ENCODE results near the gene PTCH1.

The PTCH1 gene

DNA sequence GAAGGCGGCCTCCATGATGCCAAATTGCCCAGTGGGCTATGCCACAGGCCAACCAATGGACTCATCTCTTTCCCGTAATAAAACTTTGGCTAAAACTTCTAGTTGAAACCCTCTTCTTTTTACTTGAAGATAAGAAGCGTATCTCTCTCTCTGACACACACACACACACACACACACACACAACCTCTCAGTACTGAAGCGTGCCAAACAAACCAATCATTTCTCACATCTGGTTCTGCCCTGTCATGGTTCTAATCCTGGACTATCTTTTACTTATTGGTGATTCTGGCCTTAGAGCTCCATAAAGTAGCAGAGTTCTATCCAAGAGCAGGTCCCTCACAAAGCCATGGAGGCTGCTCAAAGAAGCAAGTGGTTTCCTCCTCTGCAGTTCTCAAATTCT is 64.6 kb downstream of the PTCH1 start:
- no peak for DNase-seq
- in situ Hi-C loops (cut with HindIII; ENCODE audit: low pct_ligation_motif_present, low pct_unique_long_range_greater_than_20kb, low sequenced_read_pairs): no loop called here

DNA sequence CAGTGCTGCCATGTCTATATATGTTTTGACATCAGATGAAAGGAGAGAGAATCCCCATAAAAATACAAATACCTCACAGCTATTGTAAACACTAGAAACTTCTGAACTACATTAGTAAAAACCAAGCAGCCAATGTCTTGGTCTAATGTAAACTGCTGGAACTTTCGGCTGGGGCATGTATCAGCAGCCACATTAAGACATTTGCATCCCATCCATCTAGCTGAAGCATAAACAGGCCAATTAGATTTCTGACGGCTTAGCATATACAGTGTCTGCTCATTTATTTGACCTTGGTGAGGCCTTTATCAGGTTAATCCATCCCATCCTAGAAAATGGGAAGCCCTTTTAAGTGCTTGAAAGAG is 65.7 kb downstream of the PTCH1 start:
- in situ Hi-C loops (cut with HindIII; ENCODE audit: low pct_ligation_motif_present, low pct_unique_long_range_greater_than_20kb, low sequenced_read_pairs): no loop called here
- no peak for DNase-seq

DNA sequence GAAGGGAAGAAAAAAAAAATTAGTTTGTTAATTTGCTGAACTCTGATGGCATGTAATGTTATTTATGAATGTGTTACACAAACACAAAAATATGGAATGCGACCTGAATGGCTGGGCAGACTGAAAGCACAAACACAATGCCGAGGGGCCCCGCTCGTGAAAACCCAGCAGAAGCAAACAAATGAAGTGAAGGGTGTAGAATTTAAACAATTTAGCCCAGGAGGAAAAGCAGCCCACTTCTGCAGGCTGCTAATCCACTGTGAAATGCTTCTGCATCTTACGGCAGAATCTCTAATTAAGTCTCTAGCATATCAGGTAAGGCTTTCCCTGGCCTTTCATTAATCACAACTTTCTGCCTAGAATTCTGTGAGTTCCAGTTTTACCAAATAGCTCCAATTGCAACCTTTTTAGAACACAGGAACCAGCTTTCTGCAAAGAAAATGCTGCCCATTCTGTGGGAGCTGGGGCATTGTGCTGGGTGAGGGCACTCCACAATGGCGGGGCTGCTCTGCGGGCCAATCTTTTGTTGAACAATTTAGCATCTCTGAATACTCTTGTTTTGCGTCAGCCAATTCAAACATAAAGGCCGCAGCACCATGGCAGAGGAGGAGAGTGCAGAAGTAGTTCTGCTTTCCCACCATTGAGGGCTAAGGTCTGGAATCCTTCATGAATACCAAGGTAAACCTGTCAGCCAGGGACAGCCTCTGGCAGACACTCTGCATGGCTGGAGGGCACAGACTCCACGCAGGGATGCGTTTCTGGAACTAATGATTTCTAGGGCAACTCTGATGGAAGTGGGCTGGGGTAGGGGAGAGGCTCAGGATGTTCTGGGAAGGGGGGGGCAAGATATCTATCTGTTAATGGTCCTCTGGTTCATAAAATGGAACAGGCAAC is 66.4 kb downstream of the PTCH1 start:
- no peak for DNase-seq
- in situ Hi-C loops (cut with HindIII; ENCODE audit: low pct_ligation_motif_present, low pct_unique_long_range_greater_than_20kb, low sequenced_read_pairs): no loop called here

DNA sequence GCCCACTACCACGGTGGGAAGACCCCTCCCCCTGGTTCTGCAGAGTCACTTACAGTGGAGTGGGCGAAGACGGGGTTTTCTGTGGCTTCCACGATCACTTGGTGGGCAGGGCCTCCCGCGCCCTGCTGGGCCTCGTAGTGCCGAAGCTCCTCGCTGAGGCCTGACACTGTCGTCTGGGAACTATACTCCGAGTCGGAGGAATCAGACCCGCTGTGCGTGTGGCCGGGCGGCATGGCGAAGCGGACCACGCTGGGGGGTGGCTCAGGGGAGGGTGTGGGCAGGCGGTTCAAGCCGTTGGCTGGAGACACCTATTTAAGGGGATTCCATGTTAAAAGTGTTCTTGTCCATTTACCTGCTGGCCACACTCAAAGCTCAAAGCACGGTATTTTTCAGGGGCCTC is 67.8 kb downstream of the PTCH1 start:
- DNase-seq: no peak
- in situ Hi-C loops (cut with HindIII; ENCODE audit: low pct_ligation_motif_present, low pct_unique_long_range_greater_than_20kb, low sequenced_read_pairs): no loop called here

DNA sequence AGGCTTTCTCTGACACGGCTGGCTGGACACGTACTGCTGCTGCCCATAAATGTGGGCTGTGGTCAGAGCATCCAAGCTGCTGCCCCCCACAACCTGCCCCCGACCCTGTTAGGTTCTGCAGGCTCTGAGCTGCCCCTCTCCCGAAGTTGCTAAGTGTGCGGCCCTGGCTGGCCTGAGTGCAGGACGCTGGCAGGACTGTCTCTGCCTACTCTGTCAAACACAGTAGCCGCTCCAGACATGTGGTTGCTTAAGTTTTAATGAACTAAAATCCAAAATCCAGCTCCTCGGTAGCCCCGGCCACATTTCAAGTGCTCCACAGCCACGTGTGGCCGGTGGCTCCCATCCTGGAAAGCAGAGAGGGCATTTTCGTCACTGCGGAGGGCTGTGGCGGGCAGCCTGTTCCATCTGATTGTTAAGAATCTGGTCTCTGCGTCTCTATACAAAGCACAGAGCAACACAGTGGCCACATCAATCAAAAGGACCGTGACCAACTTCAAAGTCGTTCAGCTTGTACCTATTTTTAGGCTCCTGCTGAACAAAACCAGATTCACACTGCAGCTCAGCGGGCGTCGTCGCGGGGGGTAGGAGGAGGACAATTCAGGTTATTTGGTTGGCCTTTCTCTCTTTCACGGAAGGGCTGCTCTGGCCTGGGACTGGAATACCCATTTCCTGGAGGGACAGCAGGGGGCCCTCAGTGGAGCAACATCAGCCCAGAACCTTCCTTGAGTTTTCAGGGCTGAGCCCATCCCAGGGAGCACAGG is 68.9 kb downstream of the PTCH1 start:
- in situ Hi-C loops (cut with HindIII; ENCODE audit: low pct_ligation_motif_present, low pct_unique_long_range_greater_than_20kb, low sequenced_read_pairs): no loop called here
- DNase-seq: no peak

DNA sequence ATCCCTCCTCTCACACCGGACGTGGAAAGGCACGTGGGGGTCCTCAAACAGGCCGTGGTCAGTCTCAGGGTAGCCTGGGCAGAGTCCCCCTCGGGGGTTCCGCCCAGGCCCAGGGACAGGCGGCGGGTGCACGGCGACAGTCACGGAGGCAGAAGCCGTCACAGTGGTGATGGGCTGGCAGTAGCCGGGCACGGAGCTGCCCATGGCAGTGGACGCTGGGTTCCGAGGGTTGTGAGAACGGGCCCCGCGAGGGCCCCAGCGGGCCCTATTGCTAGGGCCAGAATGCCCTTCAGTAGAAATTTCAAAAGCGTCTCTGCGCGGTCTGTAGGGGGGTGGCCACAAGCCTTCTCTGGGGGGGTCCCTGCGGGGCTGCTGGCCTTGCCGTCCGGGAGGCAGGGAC is 69.8 kb downstream of the PTCH1 start:
- no peak for DNase-seq
- in situ Hi-C loops (cut with HindIII; ENCODE audit: low pct_ligation_motif_present, low pct_unique_long_range_greater_than_20kb, low sequenced_read_pairs): no loop called here

DNA sequence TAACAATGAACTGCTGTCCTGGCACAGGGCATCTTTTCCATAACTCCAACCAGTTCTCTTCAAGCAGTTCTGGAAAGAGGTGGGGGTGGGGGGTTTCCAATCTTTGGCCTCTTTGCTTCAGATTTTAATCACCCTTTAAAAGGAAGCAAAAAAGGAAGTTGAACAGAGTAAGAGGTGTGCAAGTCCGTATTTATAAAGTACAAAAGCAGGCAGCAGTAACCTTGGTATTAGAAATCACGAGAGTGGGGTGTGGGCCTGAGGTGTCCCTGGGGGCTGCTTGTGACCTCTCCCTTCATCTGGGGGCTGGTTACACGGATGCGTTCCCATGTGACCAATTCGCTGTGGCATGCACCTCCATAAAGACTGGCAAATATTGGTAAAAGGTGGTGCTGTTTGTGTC is 70.5 kb downstream of the PTCH1 start:
- DNase-seq: no peak
- in situ Hi-C loops (cut with HindIII; ENCODE audit: low pct_ligation_motif_present, low pct_unique_long_range_greater_than_20kb, low sequenced_read_pairs): no loop called here

- in situ Hi-C loops (cut with HindIII; ENCODE audit: low pct_ligation_motif_present, low pct_unique_long_range_greater_than_20kb, low sequenced_read_pairs): no loop called here
- no peak for DNase-seq
These were observed 72.6 kb downstream of the PTCH1 start for GRCh38 chr9:95444160-95444559.

GRCh38 chr9:95443301-95443700 is 73.5 kb downstream of the PTCH1 start:
- in situ Hi-C loops (cut with HindIII; ENCODE audit: low pct_ligation_motif_present, low pct_unique_long_range_greater_than_20kb, low sequenced_read_pairs): no loop called here
- no peak for DNase-seq

DNA sequence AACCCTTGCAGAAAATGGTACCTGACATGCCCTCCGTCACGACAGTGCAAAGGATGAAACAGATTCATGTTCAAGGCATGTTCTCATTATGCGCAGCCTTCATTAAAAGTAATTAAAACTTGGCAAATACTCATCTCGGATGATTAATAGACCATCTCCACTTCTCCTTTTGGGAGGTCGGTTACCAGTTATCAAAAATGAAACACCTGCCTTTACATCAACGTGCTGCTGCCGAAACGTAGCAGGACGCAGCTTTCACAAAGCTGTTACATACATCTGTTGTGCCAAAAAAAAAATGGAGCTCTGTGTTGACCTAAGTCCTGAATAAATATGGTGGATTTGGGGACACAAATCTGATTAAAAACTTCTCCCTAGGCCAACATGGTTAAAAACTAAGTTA is 75.7 kb downstream of the PTCH1 start:
- in situ Hi-C loops (cut with HindIII; ENCODE audit: low pct_ligation_motif_present, low pct_unique_long_range_greater_than_20kb, low sequenced_read_pairs): no loop called here
- no peak for DNase-seq

DNA sequence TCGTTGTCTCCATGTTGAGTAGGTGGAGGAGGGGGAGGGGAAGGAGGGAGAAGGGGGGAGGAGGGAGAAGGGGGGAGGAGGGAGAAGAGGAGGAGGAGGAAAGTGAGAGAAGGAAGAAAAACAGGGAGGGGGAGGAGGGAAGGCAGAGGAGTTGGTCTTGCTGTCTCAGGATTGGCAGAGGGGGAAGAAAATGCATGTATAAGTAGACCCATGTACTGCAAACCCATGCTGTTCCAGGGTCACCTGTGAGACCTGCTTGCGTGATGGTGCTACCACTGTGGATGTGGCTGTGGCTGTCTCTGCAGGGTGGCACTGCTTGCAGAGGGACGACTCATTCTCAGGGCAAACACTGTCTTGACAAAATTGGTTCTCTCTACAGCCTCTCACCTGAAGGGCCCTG is 76.3 kb downstream of the PTCH1 start:
- DNase-seq: no peak
- in situ Hi-C loops (cut with HindIII; ENCODE audit: low pct_ligation_motif_present, low pct_unique_long_range_greater_than_20kb, low sequenced_read_pairs): no loop called here

- in situ Hi-C loops (cut with HindIII; ENCODE audit: low pct_ligation_motif_present, low pct_unique_long_range_greater_than_20kb, low sequenced_read_pairs): no loop called here
- DNase-seq: no peak
These were observed 78.0 kb downstream of the PTCH1 start for GRCh38 chr9:95438561-95439357.

DNA sequence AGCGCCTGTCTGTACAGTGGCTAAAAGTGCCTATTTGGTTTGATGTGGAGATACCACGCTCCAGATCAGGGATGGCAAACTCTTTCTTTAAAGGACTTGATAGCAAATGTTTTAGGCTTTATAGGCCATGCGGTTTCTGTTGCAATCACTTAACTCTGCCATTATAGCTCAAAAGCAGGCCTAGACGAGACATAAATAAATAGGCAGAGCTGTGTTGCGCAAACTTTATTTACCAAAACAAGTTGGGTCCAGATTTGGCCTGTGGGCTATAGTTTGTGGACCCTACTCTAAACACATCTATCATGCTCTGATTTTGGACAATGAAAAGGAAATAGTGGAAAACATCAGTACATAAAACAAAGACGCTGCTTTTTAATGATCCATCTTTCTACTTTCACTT is 79.2 kb downstream of the PTCH1 start:
- in situ Hi-C loops (cut with HindIII; ENCODE audit: low pct_ligation_motif_present, low pct_unique_long_range_greater_than_20kb, low sequenced_read_pairs): no loop called here
- DNase-seq: no peak

- in situ Hi-C loops (cut with HindIII; ENCODE audit: low pct_ligation_motif_present, low pct_unique_long_range_greater_than_20kb, low sequenced_read_pairs): no loop called here
- no peak for DNase-seq
These were observed 80.4 kb downstream of the PTCH1 start for GRCh38 chr9:95436416-95436815.

- no peak for DNase-seq
- in situ Hi-C loops (cut with HindIII; ENCODE audit: low pct_ligation_motif_present, low pct_unique_long_range_greater_than_20kb, low sequenced_read_pairs): no loop called here
These were observed 81.6 kb downstream of the PTCH1 start for GRCh38 chr9:95435074-95435728.

DNA sequence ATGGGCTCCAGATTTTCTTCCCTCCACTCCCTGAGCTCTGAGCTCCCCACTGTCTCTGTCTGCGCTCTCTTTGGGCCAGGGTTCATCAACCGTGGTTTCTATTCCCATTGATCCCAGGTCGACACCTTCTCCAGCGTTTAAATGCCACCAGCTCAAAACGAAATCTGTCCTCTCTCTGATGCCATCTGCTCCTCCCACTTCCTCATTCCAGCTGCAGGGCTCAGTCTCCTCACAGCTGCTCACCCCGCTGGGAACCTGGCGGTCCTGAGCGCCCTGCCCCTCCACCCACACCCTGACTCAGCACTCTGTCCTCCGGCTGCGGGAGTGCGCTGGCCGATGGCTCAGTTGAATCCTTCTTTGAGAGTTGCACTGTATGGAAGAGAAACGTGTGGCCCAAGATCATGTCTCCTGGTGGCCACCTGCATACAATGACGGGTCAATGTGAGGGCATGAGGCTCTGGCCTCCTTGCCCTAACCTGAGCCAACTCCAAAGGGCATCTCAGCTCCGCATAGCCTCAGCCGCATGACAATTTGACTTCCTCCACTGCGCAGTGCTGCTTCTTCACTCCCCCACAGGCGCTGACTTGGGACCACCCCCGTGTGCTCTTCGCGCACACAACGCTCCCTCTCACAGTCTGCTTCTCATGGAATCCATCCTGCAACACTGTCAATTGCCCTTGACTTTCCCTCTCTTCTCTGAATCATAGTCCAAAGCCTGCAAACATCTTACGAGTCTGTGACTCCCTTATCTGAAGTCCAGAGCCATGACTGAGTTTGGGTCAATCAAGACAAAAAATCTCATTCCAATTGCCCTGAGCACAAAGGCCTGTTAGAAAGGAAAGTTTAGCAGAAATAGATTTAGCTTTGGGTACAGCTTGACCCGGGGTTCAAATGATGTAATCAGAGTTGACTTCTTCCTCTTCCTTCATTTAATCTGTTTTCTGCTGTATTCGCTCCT is 82.4 kb downstream of the PTCH1 start:
- in situ Hi-C loops (cut with HindIII; ENCODE audit: low pct_ligation_motif_present, low pct_unique_long_range_greater_than_20kb, low sequenced_read_pairs): no loop called here
- no peak for DNase-seq

- in situ Hi-C loops (cut with HindIII; ENCODE audit: low pct_ligation_motif_present, low pct_unique_long_range_greater_than_20kb, low sequenced_read_pairs): no loop called here
- DNase-seq: no peak
These were observed 83.5 kb downstream of the PTCH1 start for GRCh38 chr9:95433096-95433819.

Measured in ACHN (cell line).